GM19351 (cell line): Measurements from ENCODE around the gene CDH13.
A peak's percentile ranks its signal among the peaks of the same experiment; 100 is the strongest.

Source experiments
- ATAC-seq: cut with Tn5 transposase; IDR thresholded peaks from one replicate; pipeline ENCODE4 v1.9.1; 2021; ENCODE audit warnings: mild to moderate bottlenecking, moderate library complexity; ENCODE audit not compliant: unreplicated experiment

Gene CDH13

DNA sequence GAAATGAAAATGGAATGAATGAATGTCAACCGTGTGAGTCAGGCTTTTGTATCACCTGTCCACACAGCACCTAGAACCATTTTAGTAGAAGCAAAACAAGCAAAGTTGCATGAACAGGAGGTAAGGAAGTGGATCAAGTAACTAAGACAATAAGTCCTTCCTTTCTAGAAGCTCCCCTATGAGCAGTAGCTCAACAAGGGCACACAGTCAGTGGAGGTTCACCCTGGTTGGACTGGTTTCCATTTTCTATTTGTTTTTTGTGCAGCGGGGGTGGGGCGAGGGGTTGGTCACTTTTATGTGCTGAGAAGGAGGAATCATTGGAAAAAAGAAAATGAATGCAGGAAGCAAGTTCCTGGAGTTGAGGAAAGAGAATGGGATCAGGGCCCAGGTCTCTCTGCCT, 1177.0 kb downstream of the CDH13 start:
- ATAC-seq = no peak

- no peak for ATAC-seq
These were observed 1177.6 kb downstream of the CDH13 start for GRCh38 chr16:83804366-83804765.

GRCh38 chr16:83806036-83806435, 1179.3 kb downstream of the CDH13 start:
- ATAC-seq = peak; percentile 25

DNA sequence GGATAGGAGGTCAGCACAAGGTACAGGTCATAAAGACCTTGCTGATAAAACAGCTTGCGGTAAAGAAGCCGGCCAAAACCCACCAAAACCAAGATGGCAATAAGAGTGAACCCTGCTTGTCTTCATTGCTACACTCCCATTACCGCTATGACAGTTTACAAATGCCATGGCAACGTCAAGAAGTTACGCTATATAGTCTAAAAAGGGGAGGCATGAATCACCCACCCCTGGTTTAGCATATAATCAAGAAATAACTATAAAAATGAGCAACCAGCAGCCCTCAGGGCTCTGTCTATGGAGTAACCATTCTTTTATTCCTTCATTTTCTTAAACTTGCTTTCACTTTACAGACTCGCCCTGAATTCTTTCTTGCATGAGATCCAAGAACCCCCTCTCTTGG, 1180.0 kb downstream of the CDH13 start:
- ATAC-seq = no peak

GRCh38 chr16:83807327-83807709, 1180.5 kb downstream of the CDH13 start:
- no peak for ATAC-seq

DNA sequence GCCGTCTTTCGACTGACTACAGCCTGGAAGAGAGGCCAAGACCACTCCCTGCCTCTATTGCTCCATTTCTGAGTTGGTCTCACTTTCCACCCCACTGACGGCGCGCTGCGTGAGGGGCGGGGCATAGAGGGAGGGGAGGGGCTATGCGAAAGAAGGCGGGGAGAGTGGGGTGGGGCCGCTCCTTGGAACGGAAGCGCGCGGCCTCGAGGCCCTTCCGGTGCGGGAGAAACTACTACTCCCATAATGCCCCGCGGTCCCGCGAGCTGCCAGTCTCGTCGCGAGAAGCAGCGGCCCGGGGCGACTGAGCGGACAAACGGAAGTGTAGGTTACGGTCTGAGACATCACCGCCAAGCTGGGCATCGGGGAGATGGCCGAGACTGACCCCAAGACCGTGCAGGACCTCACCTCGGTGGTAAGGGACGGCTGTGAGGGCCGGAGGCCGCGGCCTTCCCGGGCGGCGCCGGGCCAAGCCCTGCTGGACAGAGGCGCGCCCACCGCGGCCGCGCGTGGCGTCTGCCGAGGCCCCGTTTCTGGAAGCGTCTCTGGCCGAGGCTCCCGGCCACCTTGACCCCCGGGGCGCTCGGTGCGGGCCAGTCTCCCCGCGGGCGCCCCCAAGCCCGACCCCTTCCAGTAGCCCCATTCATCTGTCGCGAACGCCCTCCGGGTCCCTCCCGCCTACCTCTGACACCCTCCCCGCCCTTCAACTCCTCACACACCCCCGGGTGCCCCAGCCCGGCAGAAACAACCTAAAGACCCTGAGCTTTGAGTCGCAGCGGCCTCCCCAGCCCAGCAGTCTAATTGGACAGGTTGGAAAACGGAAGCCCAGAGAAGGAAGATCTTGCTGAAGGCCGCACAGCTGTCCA, 1181.2 kb downstream of the CDH13 start, which contains the start of gene HSBP1:
Gene HSBP1, plus strand, starts transcription at position 269 of the 863 bp plus-strand sequence. Its CDS starts 99 bp downstream, at position 368.
- peak; percentile 88 for ATAC-seq

- ATAC-seq = no peak
These were observed 1181.8 kb downstream of the CDH13 start for GRCh38 chr16:83808573-83809014.

GRCh38 chr16:83809092-83809491, 1182.3 kb downstream of the CDH13 start:
- ATAC-seq = no peak

DNA sequence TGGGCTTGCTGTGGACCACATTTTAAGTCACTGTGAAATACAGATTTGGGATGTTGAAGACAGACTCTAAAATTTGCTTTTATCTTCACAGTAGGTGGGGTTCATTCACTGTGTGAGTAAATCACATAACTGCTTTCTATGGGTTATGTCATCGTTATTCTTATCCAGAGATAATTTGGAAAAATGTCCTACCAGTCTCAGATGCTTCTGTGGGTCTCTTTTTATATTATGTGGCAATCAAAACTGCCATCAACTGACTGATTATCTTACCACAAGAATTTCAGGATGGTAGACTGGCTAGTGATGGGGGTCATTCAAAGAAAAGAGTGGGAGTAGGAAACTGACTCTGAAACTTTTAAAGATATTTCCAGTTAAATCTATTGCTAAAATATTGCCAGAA, 1184.1 kb downstream of the CDH13 start:
- ATAC-seq = no peak

DNA sequence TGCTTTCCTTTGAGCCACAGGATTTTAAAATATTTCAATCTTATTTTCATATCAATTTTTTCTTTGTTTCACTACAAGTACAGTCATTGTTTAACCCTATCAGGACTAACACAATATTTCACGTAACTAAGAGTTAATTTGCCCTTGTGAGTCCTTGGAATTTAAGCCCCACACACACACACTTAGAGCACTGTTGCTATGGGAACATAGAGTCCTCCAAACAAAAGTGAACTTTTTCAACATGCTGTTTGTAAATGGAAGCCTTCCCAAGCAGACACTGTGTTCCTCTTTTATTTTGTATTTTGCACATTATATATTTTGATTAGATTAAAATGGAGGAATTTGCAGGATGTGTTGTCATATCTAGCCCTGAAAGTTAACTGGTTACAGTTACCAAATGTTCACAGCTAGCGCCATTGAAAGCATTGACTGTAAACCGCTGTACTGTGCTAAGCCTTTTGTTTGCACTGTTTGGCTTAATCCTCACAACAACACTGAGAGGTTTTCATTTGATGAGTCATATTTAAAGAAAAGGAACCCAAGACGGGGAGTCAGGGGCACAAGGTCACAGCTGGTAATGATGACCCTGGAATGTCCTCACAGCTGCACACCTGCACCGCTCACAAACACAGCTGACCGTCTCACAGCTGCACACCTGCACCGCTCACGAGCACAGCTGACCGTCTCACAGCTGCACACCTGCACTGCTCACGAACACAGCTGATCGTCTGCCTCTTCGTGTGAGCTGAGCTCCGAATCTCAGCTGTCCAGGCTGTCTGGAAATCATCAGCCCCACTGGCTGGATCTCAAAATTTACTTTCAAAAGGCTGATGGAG, 1187.3 kb downstream of the CDH13 start:
- peak; percentile 78 for ATAC-seq

DNA sequence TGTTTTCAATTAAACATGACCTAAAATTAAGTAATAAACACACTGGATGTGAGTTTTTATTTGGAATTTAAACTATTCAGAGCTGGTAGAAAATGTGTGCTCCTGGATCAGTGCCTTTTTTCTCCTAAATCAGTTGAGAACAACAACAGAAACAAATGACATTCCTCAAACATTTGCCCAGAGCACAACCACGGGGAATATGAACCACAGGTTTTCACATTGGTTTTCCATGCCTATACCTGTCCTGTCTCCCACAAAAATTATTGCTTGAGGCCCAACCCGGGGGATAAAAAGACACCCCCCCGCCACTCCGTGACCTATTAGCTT, 1187.9 kb downstream of the CDH13 start:
- no peak for ATAC-seq

DNA sequence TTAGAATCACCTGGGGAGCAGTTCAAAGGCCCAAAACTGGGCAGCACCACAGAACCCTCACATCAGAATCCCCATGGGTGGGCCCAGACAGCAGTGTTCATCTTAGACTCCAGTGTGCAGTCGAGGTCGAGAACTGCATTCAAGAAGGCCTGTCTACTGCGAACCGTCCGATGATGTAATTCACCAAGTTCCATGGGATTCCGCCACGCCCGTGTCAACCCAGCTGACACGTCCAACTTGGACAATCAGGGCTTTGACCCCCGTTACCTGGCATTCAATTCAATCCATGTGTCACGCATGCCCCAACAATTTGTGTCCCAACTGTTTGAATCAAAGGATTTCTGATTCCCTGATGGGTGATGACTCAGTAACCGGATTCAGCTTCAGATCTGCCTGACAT, 1190.3 kb downstream of the CDH13 start:
- ATAC-seq = no peak

DNA sequence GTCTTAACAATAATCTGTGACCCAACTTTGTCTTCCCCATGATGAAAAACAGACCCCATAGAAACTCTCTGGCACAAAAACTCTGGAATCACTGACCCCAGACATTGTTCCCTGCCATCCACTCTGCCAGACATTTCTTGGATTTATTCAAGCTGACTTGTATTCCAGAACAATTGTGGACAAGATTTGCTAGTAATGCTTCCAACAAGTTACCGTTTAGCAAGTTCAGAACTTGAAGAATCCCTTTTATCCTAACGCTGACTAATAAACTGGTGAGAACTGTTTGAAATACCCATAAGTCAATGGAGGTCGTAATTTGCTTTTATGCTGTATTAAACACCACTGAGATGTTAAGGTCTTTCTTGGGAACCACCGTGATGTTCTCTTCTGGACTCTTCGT, 1191.5 kb downstream of the CDH13 start:
- no peak for ATAC-seq

DNA sequence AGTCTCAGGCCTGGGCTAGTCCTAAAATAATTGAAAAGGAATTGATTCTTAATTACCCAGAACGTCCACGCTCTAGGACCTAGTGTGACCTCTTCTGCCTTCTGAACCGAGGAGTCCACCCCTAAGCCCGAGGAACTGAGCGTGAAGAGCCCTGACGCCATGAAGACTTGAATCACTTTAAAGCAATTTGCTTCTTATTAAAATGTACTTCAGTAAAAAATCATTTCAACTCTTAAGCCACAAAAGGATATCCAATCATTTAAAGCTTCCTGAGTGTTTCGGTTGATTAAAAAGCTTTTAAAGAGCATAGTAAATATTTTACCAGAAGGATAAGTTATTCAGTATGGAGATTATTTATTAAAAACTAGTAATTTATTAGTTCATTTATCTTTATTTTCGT, 1192.6 kb downstream of the CDH13 start:
- no peak for ATAC-seq

DNA sequence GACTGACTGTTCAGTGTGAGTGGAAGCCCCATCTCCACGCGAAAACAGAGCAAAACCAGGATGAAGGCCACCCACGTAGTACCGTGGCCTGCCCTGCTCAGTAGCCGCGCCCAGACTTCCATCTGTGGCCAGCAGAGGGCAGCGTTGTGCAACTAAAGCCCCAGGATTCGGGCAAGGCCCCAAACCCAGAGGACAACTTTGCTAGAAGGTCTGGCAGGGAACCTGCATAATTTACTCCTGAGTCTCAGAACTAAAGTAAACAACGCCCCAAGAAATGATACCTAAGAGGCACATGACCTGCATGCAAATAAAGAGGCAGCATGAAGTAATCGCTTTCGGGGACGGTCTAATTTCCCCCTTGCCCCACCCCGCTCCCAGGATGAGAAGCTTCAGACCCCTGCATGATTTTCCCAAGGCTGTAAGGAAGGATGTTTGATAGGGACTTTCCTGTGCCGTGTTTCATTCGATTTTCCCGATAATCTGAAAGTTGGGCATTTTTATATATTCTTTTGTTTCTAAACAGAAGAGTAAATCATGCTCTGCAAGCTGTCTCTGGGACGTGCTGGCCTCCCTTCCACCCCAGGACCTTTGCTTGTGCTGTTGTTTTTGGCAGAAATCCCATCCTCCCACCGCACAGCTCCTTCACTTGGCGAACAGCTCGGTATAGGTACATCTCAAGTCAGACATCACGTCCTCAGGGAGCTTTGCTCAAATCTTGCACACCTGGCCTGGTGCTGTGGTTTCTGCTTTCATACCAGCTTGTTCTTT, 1199.6 kb downstream of the CDH13 start:
- ATAC-seq = peak; percentile 87

- no peak for ATAC-seq
These were observed 1203.5 kb downstream of the CDH13 start for GRCh38 chr16:83830091-83830768.

- ATAC-seq = no peak
These were observed 1204.1 kb downstream of the CDH13 start for GRCh38 chr16:83830769-83831455.

- ATAC-seq = no peak
These were observed 1204.8 kb downstream of the CDH13 start for GRCh38 chr16:83831456-83831987.

- ATAC-seq = no peak
These were observed 1207.2 kb downstream of the CDH13 start for GRCh38 chr16:83833921-83834320.
